AG09309 (cell line): Measurements from ENCODE around the gene TLE1.
"Not testable (repeated sequence)": the region's sequence is repeated elsewhere in the genome, so short reads cannot be mapped to it uniquely, and the experiment has no call there.

Source experiments
- DNase-seq: peaks from one replicate; pipeline ENCODE4 v3.0.0-alpha.2; 2010; ENCODE audit warnings: low read depth
- H3K4me3 ChIP-seq: 2 replicates; pipeline ENCODE4 v1.5.1; 2011; ENCODE audit warnings: mild to moderate bottlenecking, low read depth, low read length, moderate library complexity; ENCODE audit not compliant: control insufficient read depth
- TF ChIP-seq, protein P1 (sequence below): IDR thresholded peaks from 2 replicates; pipeline ENCODE4 v1.5.1; 2011; ENCODE audit warnings: mild to moderate bottlenecking, low read depth, low read length, inconsistent platforms; ENCODE audit not compliant: insufficient read depth, control insufficient read depth; ENCODE audit errors: missing control alignments

The TLE1 gene

DNA sequence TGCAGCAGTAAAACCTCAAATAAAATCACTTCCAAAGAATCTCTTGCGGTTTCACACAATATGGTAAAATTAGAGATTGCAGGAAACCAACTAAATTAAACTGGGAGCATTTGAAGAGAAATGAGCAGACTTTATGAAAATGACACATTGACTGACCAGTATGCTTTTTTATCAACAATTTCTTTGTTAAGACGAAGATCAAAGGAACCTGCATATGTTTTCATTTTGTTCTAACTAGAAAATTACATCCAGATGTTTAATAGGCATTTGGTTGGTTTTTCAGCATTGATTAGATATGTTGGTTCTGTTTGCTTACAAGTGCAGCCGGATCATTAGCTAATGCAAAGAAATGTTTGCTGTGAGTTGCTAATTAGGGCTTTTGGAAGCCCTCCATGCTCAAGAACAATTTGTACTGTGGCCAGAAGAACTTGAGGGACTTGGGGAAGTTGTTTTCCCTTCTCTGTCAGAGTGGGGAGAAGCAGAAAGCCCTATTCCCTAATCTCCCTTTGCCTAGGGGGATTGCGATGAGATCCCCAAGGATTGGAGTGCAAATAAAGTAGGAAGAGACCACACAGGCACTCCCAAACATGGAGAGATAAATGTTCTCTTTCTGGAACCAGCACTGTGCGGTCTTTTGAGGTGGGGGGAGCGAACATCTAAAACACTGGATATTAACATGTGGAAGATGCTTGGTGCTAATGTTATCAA, 4.5 kb upstream of the TLE1 start:
- H3K4me3 ChIP-seq = no peak overlapping the region
- DNase-seq = no peak
- TF ChIP-seq, protein P1, sequence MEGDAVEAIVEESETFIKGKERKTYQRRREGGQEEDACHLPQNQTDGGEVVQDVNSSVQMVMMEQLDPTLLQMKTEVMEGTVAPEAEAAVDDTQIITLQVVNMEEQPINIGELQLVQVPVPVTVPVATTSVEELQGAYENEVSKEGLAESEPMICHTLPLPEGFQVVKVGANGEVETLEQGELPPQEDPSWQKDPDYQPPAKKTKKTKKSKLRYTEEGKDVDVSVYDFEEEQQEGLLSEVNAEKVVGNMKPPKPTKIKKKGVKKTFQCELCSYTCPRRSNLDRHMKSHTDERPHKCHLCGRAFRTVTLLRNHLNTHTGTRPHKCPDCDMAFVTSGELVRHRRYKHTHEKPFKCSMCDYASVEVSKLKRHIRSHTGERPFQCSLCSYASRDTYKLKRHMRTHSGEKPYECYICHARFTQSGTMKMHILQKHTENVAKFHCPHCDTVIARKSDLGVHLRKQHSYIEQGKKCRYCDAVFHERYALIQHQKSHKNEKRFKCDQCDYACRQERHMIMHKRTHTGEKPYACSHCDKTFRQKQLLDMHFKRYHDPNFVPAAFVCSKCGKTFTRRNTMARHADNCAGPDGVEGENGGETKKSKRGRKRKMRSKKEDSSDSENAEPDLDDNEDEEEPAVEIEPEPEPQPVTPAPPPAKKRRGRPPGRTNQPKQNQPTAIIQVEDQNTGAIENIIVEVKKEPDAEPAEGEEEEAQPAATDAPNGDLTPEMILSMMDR = no peak

DNA sequence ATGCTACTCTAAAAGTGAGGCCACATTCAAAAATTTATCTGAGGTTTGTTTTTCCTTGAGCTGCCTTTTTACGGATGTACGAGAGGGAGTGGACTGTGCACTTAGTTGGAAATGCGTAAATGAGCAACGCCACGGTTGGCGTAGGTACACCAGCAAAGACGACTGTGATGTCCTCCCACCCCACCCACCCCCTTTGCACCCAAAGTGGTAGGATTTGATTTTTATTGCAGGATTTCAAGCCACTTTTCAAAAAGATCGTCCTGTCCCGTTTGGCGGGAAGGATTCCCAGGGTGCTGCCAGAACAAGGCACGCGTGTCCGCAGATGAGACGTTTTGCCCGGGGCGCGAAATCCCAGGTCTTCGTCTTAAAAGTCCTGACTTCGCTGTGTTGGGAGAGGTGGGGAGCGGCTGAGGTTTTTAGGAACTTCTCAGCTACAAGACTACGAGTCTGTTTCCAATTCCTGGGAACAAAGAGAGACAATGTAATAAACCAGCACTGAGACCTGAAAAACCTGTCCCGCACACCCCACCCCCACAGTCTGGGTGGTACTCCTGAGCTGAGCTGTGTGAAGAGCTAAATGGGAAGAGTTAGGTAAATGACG, 1.0 kb upstream of the TLE1 start:
- TF ChIP-seq, protein P1 = no peak
- H3K4me3 ChIP-seq = peak overlapping the region; percentile 80
- DNase-seq = no peak

DNA sequence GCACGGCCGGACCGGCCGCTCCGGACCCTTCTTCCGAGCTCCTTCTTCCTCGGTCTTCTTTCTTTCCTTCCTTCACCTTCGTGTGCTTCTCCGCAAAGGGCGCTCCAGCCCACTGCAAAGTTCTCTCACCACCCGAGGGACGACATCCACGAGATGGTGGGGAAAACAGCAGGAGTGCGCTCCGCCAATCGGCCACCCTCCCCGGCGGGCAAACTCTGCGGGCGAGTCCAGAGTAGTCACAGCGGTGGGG, 329 bp downstream of the TLE1 start:
- not testable (repeated sequence) for DNase-seq

DNA sequence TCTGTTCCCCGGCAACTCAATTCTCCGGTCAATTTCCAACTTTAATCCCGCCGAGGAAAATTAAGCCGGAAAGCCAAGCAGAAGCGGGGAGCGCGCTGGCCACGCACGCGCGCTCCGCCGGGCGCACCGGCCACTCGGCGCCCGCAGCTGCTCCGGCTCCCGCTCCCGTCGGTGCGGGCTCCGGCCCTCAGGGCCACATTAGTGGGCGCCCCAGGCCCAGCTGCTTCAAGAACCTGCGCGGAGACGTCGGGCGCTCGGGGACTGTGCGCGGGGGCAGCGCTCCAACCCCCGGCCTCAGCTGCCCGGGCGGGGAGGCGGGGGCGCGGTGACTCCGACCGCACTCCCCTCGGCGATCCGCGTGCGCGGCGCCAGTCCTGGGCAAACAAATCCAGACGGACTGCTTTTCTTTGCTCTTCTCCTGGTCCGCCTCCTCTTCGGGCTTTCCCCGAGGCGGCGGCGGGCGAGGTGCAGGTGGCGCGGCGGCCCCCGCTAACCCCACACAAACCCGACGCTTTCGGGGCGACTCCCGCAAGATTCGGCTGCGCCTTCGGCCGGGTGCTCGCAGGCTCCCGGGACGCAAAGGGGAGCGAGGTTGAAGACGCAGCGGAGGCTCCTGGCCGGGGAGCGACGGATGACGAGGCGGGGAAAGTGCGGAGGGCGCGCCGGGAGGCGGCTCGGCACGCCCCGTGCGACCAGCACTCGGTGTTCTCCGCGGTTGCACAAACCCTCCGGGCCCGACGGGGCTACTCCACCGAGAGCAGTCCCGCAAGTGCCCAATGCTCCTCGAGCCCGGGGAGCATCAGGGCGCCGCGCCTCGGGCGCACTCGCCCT, 870 bp downstream of the TLE1 start:
- not testable (repeated sequence) for DNase-seq
- peak overlapping the region; percentile 80 for H3K4me3 ChIP-seq

More for the DNA sequence above, 329 bp downstream of the TLE1 start:
- H3K4me3 ChIP-seq = peak overlapping the region; percentile 80

DNA sequence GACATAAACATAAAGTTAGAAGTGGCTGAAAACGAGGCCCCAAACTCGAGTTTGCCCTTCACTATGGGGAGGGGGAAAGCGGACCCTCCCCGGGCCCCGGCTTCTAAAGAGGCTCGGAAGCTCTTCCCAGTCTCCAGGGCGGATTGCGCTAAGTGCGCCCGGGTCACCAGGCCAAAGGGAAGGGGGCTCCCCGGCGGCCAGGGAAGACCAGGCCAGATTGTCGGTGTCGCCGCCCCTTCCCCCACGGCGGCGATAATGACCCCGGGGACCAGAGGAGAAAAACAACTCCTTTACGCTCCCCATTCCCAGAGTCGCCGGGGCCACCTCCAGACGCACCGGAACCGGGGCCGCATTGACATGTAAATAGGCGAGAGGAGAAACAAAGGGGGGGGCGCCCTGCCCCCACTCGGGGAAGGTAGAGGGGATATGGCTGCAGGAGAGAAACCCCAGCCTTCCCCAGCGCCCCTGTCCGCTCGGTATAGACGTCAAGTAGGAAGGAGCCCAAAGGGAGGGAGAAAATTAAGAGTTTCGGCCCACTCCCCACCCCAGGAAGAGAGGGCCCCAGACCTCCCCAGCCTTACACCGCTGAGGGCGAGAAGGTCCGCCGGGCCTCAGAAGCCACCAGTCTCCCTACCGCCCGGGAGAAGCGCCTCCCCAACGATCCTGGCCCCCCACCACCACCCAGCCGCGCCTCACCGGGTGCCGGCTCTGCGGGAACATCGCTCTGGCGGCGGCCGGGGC, 1.7 kb downstream of the TLE1 start:
- TF ChIP-seq, protein P1 = no peak
- H3K4me3 ChIP-seq = peak overlapping the region; percentile 80
- no peak for DNase-seq

DNA sequence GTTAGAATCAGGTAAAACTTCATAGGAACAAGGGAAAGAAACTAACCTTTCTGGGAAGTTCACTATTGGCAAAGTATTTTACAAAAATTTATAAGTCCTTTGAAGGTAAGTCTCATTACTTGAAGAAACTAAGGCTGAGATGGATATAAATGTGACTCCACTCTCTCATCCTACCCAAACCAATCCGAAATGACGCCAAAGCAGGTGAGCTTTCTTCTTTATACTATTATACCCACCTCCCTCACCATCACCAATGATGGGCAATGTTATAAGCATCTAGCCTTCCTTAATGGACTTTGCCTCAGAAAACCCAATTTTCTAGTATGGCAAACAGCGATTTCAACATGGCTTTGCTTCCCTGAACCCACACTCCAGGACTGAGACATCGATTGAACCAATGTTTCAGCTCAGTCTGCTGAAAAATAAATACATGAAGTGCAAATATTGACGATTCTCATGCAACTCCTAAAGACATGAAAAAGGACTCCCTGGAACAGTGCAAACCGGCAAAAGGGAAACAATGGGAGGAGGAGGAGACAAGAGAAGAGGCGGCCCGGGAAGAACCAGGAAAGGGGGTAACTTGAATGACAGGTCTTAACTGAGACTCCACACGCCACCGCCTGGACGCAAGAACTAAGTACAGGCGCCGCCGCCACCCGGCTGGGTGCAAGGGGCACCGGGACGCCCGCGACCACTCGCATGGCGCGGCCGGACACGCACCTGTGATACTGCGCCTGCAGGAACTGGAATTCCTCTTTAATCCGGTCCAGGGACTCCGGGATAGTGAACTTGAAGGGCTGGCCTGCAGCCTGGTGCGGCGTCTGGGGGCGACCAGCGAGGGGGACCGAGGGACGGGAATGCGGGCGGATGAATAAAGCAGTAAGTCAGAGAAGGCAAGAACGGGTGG, 2.5 kb downstream of the TLE1 start:
- no peak for DNase-seq
- TF ChIP-seq, protein P1 = peak; percentile 58
- H3K4me3 ChIP-seq = peak overlapping the region; percentile 80

DNA sequence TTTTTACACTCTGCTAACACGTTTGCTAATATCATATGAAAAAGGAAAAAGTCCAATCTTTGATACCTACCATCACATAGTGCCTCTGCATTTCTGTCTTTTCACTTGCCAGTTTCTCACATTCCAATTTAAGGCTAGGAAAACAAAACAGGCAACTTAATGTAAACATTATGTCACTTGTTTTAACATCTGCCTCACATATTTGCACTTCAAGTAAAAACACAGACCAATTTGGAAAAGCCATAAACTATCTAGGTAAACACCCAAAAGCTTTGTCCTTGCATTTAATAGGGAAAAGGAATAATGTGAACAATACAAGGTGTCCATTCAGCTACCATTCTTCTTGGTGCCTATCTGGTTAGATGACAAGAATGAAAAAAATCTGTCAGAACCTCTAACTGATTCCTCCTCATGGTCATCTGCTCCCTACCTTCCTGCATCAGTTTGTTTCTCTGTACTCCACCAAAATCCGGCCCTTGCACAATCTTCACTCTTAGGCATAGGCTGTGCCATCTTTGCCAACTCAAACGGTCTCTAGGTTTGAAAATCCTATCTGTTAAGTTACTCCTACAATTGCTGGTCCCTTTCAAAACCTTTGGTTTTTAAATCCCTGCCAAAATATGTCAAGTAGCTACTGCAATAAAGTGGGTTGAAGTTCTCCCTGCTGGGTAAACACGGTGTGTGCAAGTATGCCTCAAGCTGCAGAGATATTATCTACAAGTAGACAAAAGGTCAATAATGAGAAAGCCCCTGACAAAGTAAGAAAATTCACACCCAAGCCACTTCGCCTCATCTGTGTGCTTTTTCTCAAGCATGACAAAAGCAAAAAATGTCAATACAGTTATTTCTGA, 3.4 kb downstream of the TLE1 start:
- TF ChIP-seq, protein P1 = peak; percentile 36
- no peak for DNase-seq
- H3K4me3 ChIP-seq = peak overlapping the region; percentile 80; the same call in 1 of the 2 replicates
